ENCODE data around the gene SEMA3G.

GRCh38 chr3:52392216-52392930, 52.5 kb downstream of the SEMA3G start:
- TF ChIP-seq POLR2A (IDR thresholded peaks at IDR 0.05; ENCODE audit: low read length) (no peak), GATA1 (IDR thresholded peaks at IDR 0.05; ENCODE audit: low read depth, low read length) (no peak)

Measured in erythroblast (primary cell).